B cell (primary cell): ENCODE data around the gene TMC7.

ENCODE experiments used
- CTCF ChIP-seq: fragments of 200-600 bp; IDR thresholded peaks from one replicate; pipeline ENCODE4 v1.8.0; 2022; ENCODE audit warnings: antibody characterized with exemption, mild to moderate bottlenecking
- EZH2 ChIP-seq: IDR thresholded peaks from 2 replicates; pipeline ENCODE4 v1.6.1; 2012; ENCODE audit warnings: borderline replicate concordance, low read depth, mild to moderate bottlenecking, moderate library complexity, low read length; ENCODE audit not compliant: insufficient read depth, poor library complexity, severe bottlenecking

- no peak for TF ChIP-seq CTCF
- no peak for TF ChIP-seq EZH2
Observed at GRCh38 chr16:19093631-19094541, 110.2 kb downstream of the TMC7 start.
